IMR-90 (cell line): ENCODE results near the gene MICOS13. TPM values are rescaled to one million over a fixed set of nuclear protein-coding genes. Genes with fewer than 3 reads are reported as not detected.

Experiments used
- ATAC-seq: fragments of 200-7000 bp; cut with Tn5 transposase; 2 replicates; pipeline ENCODE4 v1.9.1; 2020; ENCODE audit warnings: low read depth, mild to moderate bottlenecking, moderate library complexity
- BruUV-seq: library from RNA; stranded (reverse); fragments of 400-500 nt; replicated peaks from 2 replicates; lab custom pipeline; 2021; lab: Mats Ljungman, UMichigan
- CTCF ChIA-PET: fragments of 300-600 bp; formaldehyde crosslinking; extraction: SDS; loops from one replicate; lab custom pipeline; 2021; ENCODE audit warnings: antibody characterized with exemption; lab: Yijun Ruan, JAX
- POLR2A ChIA-PET: fragments of 300-600 bp; sonication (Branson Sonifier 250); formaldehyde crosslinking; loops from one replicate; lab custom pipeline; 2022; ENCODE audit warnings: antibody characterized with exemption; ENCODE audit not compliant: unreplicated experiment; lab: Charles Lee
- DNase-seq: peaks from one replicate; pipeline ENCODE4 v3.0.0; 2013
- H2AFZ ChIP-seq: replicated peaks from 2 replicates; pipeline ENCODE3; 2013; ENCODE audit warnings: low read length, mild to moderate bottlenecking; ENCODE audit not compliant: poor library complexity
- H2AK5ac ChIP-seq: 2 replicates; pipeline ENCODE4 v1.6.1; 2013; ENCODE audit warnings: low read depth, low read length, inconsistent platforms
- H2AK9ac ChIP-seq: replicated peaks from 2 replicates; pipeline ENCODE3; 2013; ENCODE audit warnings: mild to moderate bottlenecking, low read depth, low read length, moderate library complexity; ENCODE audit not compliant: poor library complexity
- H2BK120ac ChIP-seq: 2 replicates; pipeline ENCODE4 v1.6.1; 2013; ENCODE audit warnings: low read depth, low read length, inconsistent platforms
- H2BK15ac ChIP-seq: 3 replicates; pipeline ENCODE4 v1.6.1; 2013; ENCODE audit warnings: low read depth, low read length, inconsistent platforms
- H2BK20ac ChIP-seq: 2 replicates; pipeline ENCODE4 v1.6.1; 2013; ENCODE audit warnings: low read depth, mild to moderate bottlenecking, inconsistent platforms, low read length, moderate library complexity
- H2BK5ac ChIP-seq: 2 replicates; pipeline ENCODE4 v1.6.1; 2013; ENCODE audit warnings: mild to moderate bottlenecking, low read depth, low read length, inconsistent platforms; ENCODE audit not compliant: poor library complexity, severe bottlenecking
- H3K14ac ChIP-seq: replicated peaks from 2 replicates; pipeline ENCODE4 v1.6.1; 2013; ENCODE audit warnings: low read depth, low read length, inconsistent platforms
- H3K18ac ChIP-seq: 2 replicates; pipeline ENCODE4 v1.6.1; 2013; ENCODE audit warnings: low read depth, low read length, control low read depth
- H3K23ac ChIP-seq: 2 replicates; pipeline ENCODE4 v1.6.1; 2013; ENCODE audit warnings: low read depth, low read length, inconsistent platforms
- H3K27ac ChIP-seq: 2 replicates; pipeline ENCODE4 v1.5.1; 2013; ENCODE audit warnings: mild to moderate bottlenecking, control low read depth, low read length; ENCODE audit not compliant: insufficient read depth
- H3K27me3 ChIP-seq: 2 replicates; pipeline ENCODE4 v1.6.1; 2013; ENCODE audit warnings: low read length; ENCODE audit not compliant: control insufficient read depth, insufficient read depth
- H3K36me3 ChIP-seq: 2 replicates; pipeline ENCODE4 v1.6.1; 2013; ENCODE audit warnings: low read length, mixed read lengths; ENCODE audit not compliant: control insufficient read depth, insufficient read depth
- H3K4ac ChIP-seq: 2 replicates; pipeline ENCODE4 v1.6.1; 2013; ENCODE audit warnings: low read depth, low read length, inconsistent platforms
- H3K4me1 ChIP-seq: 2 replicates; pipeline ENCODE4 v1.6.1; 2013; ENCODE audit warnings: low read length, mixed read lengths; ENCODE audit not compliant: control insufficient read depth, insufficient read depth
- H3K4me2 ChIP-seq: 2 replicates; pipeline ENCODE4 v1.6.1; 2013; ENCODE audit warnings: low read depth, mild to moderate bottlenecking, control low read depth, low read length, moderate library complexity
- H3K4me3 ChIP-seq: 2 replicates; pipeline ENCODE4 v1.5.1; 2013; ENCODE audit warnings: low read depth, mild to moderate bottlenecking, control low read depth, low read length, moderate library complexity; ENCODE audit not compliant: insufficient read depth
- H3K56ac ChIP-seq: 2 replicates; pipeline ENCODE4 v1.6.1; 2013; ENCODE audit warnings: low read length, inconsistent platforms; ENCODE audit not compliant: insufficient read depth; ENCODE audit errors: extremely low read depth
- H3K79me1 ChIP-seq, 2 experiments: 2 replicates each; pipeline ENCODE4 v1.6.1; 2013; ENCODE audit warnings: low read length in 2 of 2, inconsistent platforms in 1 of 2, low read depth in 1 of 2
- H3K9ac ChIP-seq: 2 replicates; pipeline ENCODE4 v1.6.1; 2013; ENCODE audit warnings: low read depth, low read length, control low read depth
- H3K9me1 ChIP-seq: 2 replicates; pipeline ENCODE4 v1.6.1; 2013; ENCODE audit warnings: low read length, inconsistent platforms; ENCODE audit not compliant: insufficient read depth
- H3K9me3 ChIP-seq: 2 replicates; pipeline ENCODE4 v1.6.1; 2013; ENCODE audit warnings: low read length; ENCODE audit not compliant: control insufficient read depth, insufficient read depth
- H4K20me1 ChIP-seq: 2 replicates; pipeline ENCODE4 v1.6.1; 2013; ENCODE audit warnings: low read length, inconsistent platforms; ENCODE audit not compliant: insufficient read depth
- H4K5ac ChIP-seq: 2 replicates; pipeline ENCODE4 v1.6.1; 2013; ENCODE audit warnings: mild to moderate bottlenecking, low read depth, low read length, control low read depth
- H4K8ac ChIP-seq, 2 experiments: 2 replicates each; pipeline ENCODE4 v1.6.1; 2013; ENCODE audit warnings: low read depth in 2 of 2, low read length in 2 of 2, control low read depth in 1 of 2, inconsistent platforms in 1 of 2
- H4K91ac ChIP-seq: 2 replicates; pipeline ENCODE4 v1.6.1; 2013; ENCODE audit warnings: low read depth, low read length, inconsistent platforms; ENCODE audit not compliant: insufficient read depth
- BHLHE40 ChIP-seq: fragments of 150-350 bp; IDR thresholded peaks from 2 replicates; pipeline ENCODE4 v1.6.1; 2016; ENCODE audit warnings: mild to moderate bottlenecking, low read depth, low read length
- CEBPB ChIP-seq: IDR thresholded peaks from 2 replicates; pipeline ENCODE4 v1.6.1; 2012; ENCODE audit warnings: low read depth, low read length, improper control_type of control experiment
- CHD1 ChIP-seq: IDR thresholded peaks from 2 replicates; pipeline ENCODE4 v1.6.1; 2012; ENCODE audit warnings: low read depth, low read length, improper control_type of control experiment
- FOS ChIP-seq: fragments of 150-350 bp; IDR thresholded peaks from 2 replicates; pipeline ENCODE4 v1.6.1; 2016; ENCODE audit warnings: low read depth, low read length
- MAFK ChIP-seq: IDR thresholded peaks from 2 replicates; pipeline ENCODE4 v1.6.1; 2012; ENCODE audit warnings: low read depth, low read length, improper control_type of control experiment
- MAZ ChIP-seq: IDR thresholded peaks from 2 replicates; pipeline ENCODE4 v1.6.1; 2012; ENCODE audit warnings: low read depth, mild to moderate bottlenecking, low read length, improper control_type of control experiment, moderate library complexity, borderline replicate concordance
- MXI1 ChIP-seq: IDR thresholded peaks from 2 replicates; pipeline ENCODE4 v1.6.1; 2012; ENCODE audit warnings: low read depth, mild to moderate bottlenecking, low read length, moderate library complexity, borderline replicate concordance
- NFE2L2 ChIP-seq: fragments of 150-350 bp; IDR thresholded peaks from 2 replicates; pipeline ENCODE4 v1.6.1; 2016; ENCODE audit warnings: low read depth, mild to moderate bottlenecking, low read length
- POLR2A ChIP-seq: IDR thresholded peaks from 2 replicates; pipeline ENCODE4 v1.6.1; 2012; ENCODE audit warnings: mild to moderate bottlenecking, low read depth, low read length
- RAD21 ChIP-seq: IDR thresholded peaks from 2 replicates; pipeline ENCODE4 v1.6.1; 2012; ENCODE audit warnings: low read length, improper control_type of control experiment
- RCOR1 ChIP-seq: IDR thresholded peaks from 2 replicates; pipeline ENCODE4 v1.6.1; 2012; ENCODE audit warnings: mild to moderate bottlenecking, low read length, improper control_type of control experiment; ENCODE audit not compliant: insufficient replicate concordance
- RFX5 ChIP-seq: IDR thresholded peaks from 2 replicates; pipeline ENCODE4 v1.8.0; 2012; ENCODE audit warnings: low read depth, mild to moderate bottlenecking, low read length, moderate library complexity
- SMC3 ChIP-seq: fragments of 150-350 bp; IDR thresholded peaks from 2 replicates; pipeline ENCODE4 v1.6.1; 2016; ENCODE audit warnings: low read depth, mild to moderate bottlenecking, antibody characterized with exemption, low read length, moderate library complexity
- WGBS, 2 experiments: methylation state at CpG; one replicate each; pipeline versions ENCODE4 v1.1.5 to v1.1.7; 2013; ENCODE audit warnings: missing lambda C conversion rate in 2 of 2; ENCODE audit not compliant: insufficient read length in 1 of 2; ENCODE audit errors: extremely low coverage in 2 of 2; 5-methylcytosine and 5-hydroxymethylcytosine counted together
- dilution Hi-C: fragments of 300-500 bp; cut with HindIII; formaldehyde crosslinking; loops from one replicate; pipeline ENCODE4 v1.14.3; 2018; ENCODE audit warnings: low sequenced_read_pairs; ENCODE audit not compliant: unreplicated experiment
- in situ Hi-C: fragments of 300-500 bp; cut with MboI; formaldehyde crosslinking; loops from 3 replicates; pipeline ENCODE4 v1.14.3; 2019; ENCODE audit warnings: low sequenced_read_pairs, inconsistent platforms, mixed read lengths
- intact Hi-C: fragments of 100-400 bp; cut with micrococcal nuclease; formaldehyde crosslinking; loops from 2 replicates; pipeline ENCODE4 v1.10.0; 2022
- polyA plus RNA-seq, 3 experiments: library from polyadenylated mRNA; depleted of rRNA; stranded (reverse); fragments of >200 nt; gene quantifications; 2 replicates each; pipeline ENCODE4 v1.2.3, GENCODE V29; 2012; ENCODE audit warnings: low replicate concordance in 1 of 3
- total RNA-seq: library from RNA; depleted of rRNA; stranded (reverse); fragments of >200 nt; gene quantifications from 2 replicates; pipeline ENCODE4 v1.2.3, GENCODE V29; 2012
- TF ChIP-seq, protein P1 (sequence below): fragments of 150-350 bp; IDR thresholded peaks from 2 replicates; pipeline ENCODE4 v1.6.1; 2016; ENCODE audit warnings: low read depth, mild to moderate bottlenecking, low read length, moderate library complexity, borderline replicate concordance
- TF ChIP-seq, protein P2 (sequence below): fragments of 150-350 bp; IDR thresholded peaks from 2 replicates; pipeline ENCODE4 v1.6.1; 2017; ENCODE audit warnings: mild to moderate bottlenecking, antibody characterized with exemption, low read length, low read depth
- TF ChIP-seq, protein P3 (sequence below): conservative IDR thresholded peaks from 2 replicates; pipeline ENCODE4 v1.5.1; 2012; ENCODE audit warnings: mild to moderate bottlenecking, low read depth, low read length, improper control_type of control experiment

The MICOS13 gene
- total and polyA plus RNA-seq, 2 of the 4 experiments (the other 2 are of a cell fraction): 14.5 to 48.9 TPM

DNA sequence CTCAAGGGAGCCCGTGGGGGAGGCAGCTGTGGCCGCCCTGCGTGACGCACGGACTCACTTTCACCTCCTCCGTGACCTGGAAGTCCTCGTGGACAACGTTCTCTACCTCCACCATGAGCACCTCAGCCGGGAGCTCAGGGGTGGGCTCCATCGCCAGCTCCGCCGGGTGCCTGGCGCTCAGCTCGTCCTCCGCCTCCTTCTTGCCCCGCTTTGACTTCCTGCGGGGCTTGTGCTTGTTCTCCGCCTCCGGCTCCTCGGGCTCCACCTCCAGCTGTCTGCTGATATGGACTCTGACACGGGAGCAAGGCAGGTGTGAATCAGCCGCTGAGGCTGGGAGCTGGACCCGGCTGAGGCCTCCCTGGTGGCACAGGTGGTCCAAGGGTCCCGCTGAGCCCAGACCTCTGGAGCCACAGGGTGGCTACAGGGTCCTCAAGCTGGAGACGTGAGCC lies 31.4 kb upstream of the MICOS13 start:
- CTCF ChIA-PET: no interaction called here
- Histone ChIP-seq H3K56ac (no peak overlapping the region), H3K4ac (no peak overlapping the region), H2AK9ac (no peak overlapping the region), H3K4me3 (no peak overlapping the region), H3K27me3 (no peaks in the 10 kb centered on the region), H3K9me1 (0 out of 2 replicates have a peak, but pooled peaks cover 4% of the 10 kb centered on the region), H4K8ac (no peak overlapping the region), H3K36me3 (peaks cover 61% of the 10 kb centered on the region), H2AFZ (no peak overlapping the region), H2BK120ac (no peak overlapping the region), H4K5ac (no peak overlapping the region), H3K18ac (no peak overlapping the region), H2BK20ac (no peak overlapping the region), H3K14ac (no peak overlapping the region), H3K9me3 (no peaks in the 10 kb centered on the region), H4K20me1 (peaks cover 50% of the 10 kb centered on the region), H3K23ac (no peak overlapping the region), H2BK5ac (no peak overlapping the region), H3K9ac (no peak overlapping the region), H2AK5ac (no peak overlapping the region), H2BK15ac (no peak overlapping the region), H3K79me1 (peaks cover 13 to 54% of the 10 kb centered on the region in 2 experiments), H3K4me2 (no peak overlapping the region), H4K91ac (no peak overlapping the region), H3K27ac (no peak overlapping the region), H3K4me1 (no peaks in the 10 kb centered on the region)
- POLR2A ChIA-PET: no interaction called here
- intact Hi-C loops: no loop called here
- DNase-seq (no peak), ATAC-seq (no peak)
- BruUV-seq: no TSS peak
- dilution Hi-C loops: no loop called here
- in situ Hi-C loops: no loop called here
- WGBS, 2 experiments: 94% methylated on average over 17 of the region's 25 CpGs; no CpG with 5 or more reads in 1 of the 2 experiments
- no peak for TF ChIP-seq RCOR1
- no peak for TF ChIP-seq CEBPB
- TF ChIP-seq RAD21: no peak
- TF ChIP-seq, protein P1, sequence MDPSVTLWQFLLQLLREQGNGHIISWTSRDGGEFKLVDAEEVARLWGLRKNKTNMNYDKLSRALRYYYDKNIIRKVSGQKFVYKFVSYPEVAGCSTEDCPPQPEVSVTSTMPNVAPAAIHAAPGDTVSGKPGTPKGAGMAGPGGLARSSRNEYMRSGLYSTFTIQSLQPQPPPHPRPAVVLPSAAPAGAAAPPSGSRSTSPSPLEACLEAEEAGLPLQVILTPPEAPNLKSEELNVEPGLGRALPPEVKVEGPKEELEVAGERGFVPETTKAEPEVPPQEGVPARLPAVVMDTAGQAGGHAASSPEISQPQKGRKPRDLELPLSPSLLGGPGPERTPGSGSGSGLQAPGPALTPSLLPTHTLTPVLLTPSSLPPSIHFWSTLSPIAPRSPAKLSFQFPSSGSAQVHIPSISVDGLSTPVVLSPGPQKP: no peak
- TF ChIP-seq, protein P2, sequence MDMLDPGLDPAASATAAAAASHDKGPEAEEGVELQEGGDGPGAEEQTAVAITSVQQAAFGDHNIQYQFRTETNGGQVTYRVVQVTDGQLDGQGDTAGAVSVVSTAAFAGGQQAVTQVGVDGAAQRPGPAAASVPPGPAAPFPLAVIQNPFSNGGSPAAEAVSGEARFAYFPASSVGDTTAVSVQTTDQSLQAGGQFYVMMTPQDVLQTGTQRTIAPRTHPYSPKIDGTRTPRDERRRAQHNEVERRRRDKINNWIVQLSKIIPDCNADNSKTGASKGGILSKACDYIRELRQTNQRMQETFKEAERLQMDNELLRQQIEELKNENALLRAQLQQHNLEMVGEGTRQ: no peak
- no peak for TF ChIP-seq RFX5
- TF ChIP-seq BHLHE40: no peak
- TF ChIP-seq MAFK: no peak
- no peak for TF ChIP-seq MAZ
- no peak for TF ChIP-seq FOS
- no peak for TF ChIP-seq MXI1
- TF ChIP-seq NFE2L2: no peak
- TF ChIP-seq POLR2A: no peak
- TF ChIP-seq, protein P3, sequence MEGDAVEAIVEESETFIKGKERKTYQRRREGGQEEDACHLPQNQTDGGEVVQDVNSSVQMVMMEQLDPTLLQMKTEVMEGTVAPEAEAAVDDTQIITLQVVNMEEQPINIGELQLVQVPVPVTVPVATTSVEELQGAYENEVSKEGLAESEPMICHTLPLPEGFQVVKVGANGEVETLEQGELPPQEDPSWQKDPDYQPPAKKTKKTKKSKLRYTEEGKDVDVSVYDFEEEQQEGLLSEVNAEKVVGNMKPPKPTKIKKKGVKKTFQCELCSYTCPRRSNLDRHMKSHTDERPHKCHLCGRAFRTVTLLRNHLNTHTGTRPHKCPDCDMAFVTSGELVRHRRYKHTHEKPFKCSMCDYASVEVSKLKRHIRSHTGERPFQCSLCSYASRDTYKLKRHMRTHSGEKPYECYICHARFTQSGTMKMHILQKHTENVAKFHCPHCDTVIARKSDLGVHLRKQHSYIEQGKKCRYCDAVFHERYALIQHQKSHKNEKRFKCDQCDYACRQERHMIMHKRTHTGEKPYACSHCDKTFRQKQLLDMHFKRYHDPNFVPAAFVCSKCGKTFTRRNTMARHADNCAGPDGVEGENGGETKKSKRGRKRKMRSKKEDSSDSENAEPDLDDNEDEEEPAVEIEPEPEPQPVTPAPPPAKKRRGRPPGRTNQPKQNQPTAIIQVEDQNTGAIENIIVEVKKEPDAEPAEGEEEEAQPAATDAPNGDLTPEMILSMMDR: no peak
- TF ChIP-seq SMC3: no peak
- TF ChIP-seq CHD1: no peak
